GM12878 (cell line): ENCODE data around the gene COX6A1. TPM values are rescaled to one million over a fixed set of nuclear protein-coding genes. Genes with fewer than 3 reads are reported as not detected.

ENCODE experiments used
- ATAC-seq: fragments of 200-7000 bp; cut with Tn5 transposase; 3 replicates; pipeline ENCODE4 v1.9.1; 2020; ENCODE audit warnings: mild to moderate bottlenecking, moderate library complexity
- BruUV-seq: library from RNA; stranded (reverse); fragments of 400-500 nt; replicated peaks from 2 replicates; lab custom pipeline; 2021; lab: Mats Ljungman, UMichigan
- CTCF ChIA-PET: fragments of 300-600 bp; sonication (Branson Sonifier 250); formaldehyde crosslinking; extraction: SDS; loops from one replicate; lab custom pipeline; 2021; ENCODE audit warnings: inconsistent platforms; lab: Yijun Ruan, JAX
- POLR2A ChIA-PET: fragments of 350-600 bp; formaldehyde crosslinking; extraction: SDS; loops from one replicate; lab custom pipeline; 2021; ENCODE audit warnings: inconsistent platforms; lab: Charles Lee
- RAD21 ChIA-PET: fragments of 300-600 bp; sonication (Branson Sonifier 250); formaldehyde crosslinking; loops from one replicate; lab custom pipeline; 2023; ENCODE audit warnings: antibody characterized with exemption; ENCODE audit not compliant: unreplicated experiment; lab: Charles Lee
- SMC1A ChIA-PET: fragments of 300-600 bp; sonication (Branson Sonifier 250); formaldehyde crosslinking; loops from one replicate; lab custom pipeline; 2023; ENCODE audit not compliant: unreplicated experiment, uncharacterized antibody; lab: Charles Lee
- DNase-seq: peaks from one replicate; pipeline ENCODE4 v3.0.0-alpha.2; 2011; ENCODE audit warnings: low read depth, low spot score
- FAIRE-seq: peaks from 3 replicates; lab custom pipeline; 2011; peaks lifted over from hg19 to GRCh38; lab: Jason Lieb, UNC
- H2AFZ ChIP-seq: 2 replicates; pipeline ENCODE4 v1.6.0; 2011; ENCODE audit warnings: low read depth, low read length, control low read depth; ENCODE audit not compliant: control insufficient read depth
- H3K27ac ChIP-seq: 2 replicates; pipeline ENCODE4 v1.5.1; 2011; ENCODE audit warnings: control low read depth; ENCODE audit not compliant: control insufficient read depth, insufficient read depth
- H3K27me3 ChIP-seq, 2 experiments: replicated peaks in 1 of 2; 2 replicates each; pipeline versions ENCODE4 v1.6.0 to v1.6.1; 2011; ENCODE audit warnings: low read length in 1 of 2; ENCODE audit not compliant: control insufficient read depth in 2 of 2, insufficient read depth in 2 of 2
- H3K36me3 ChIP-seq, 2 experiments: 2 replicates each; pipeline ENCODE4 v1.5.1; 2011; ENCODE audit warnings: low read length in 1 of 2; ENCODE audit not compliant: control insufficient read depth in 2 of 2, insufficient read depth in 2 of 2
- H3K4me1 ChIP-seq: 2 replicates; pipeline ENCODE4 v1.6.1; 2011; ENCODE audit warnings: mild to moderate bottlenecking, low read length, moderate library complexity, mixed read lengths; ENCODE audit not compliant: control insufficient read depth, insufficient read depth
- H3K4me2 ChIP-seq: 2 replicates; pipeline ENCODE4 v1.6.0; 2011; ENCODE audit warnings: control low read depth; ENCODE audit not compliant: control insufficient read depth, insufficient read depth
- H3K4me3 ChIP-seq: fragments of 200-600 bp; sonication (generic); 2 replicates; pipeline ENCODE4 v1.5.1; 2016
- H3K79me2 ChIP-seq: 2 replicates; pipeline ENCODE4 v1.6.0; 2011; ENCODE audit warnings: low read length; ENCODE audit not compliant: control insufficient read depth, insufficient read depth
- H3K9ac ChIP-seq: 2 replicates; pipeline ENCODE4 v1.8.0; 2011; ENCODE audit warnings: low read length, control low read depth, mixed read lengths; ENCODE audit not compliant: control insufficient read depth, insufficient read depth
- H3K9me3 ChIP-seq: replicated peaks from 3 replicates; pipeline ENCODE4 v1.5.1; 2011; ENCODE audit warnings: mild to moderate bottlenecking, low read length; ENCODE audit not compliant: control insufficient read depth, insufficient read depth
- H4K20me1 ChIP-seq: 2 replicates; pipeline ENCODE4 v1.6.0; 2011; ENCODE audit not compliant: control insufficient read depth, insufficient read depth
- BMI1 ChIP-seq: fragments of 450-650 bp; IDR thresholded peaks from 2 replicates; pipeline ENCODE4 v1.6.1; 2016; ENCODE audit warnings: mild to moderate bottlenecking, moderate library complexity, borderline replicate concordance
- ETV6 ChIP-seq, 2 experiments: fragments of 450-650 bp in 1 of 2; IDR thresholded peaks in 1 of 2; conservative IDR thresholded peaks in 1 of 2; 2 replicates each; pipeline ENCODE4 v1.6.1; 2014; ENCODE audit warnings: antibody characterized with exemption in 1 of 2, borderline replicate concordance in 1 of 2, low read depth in 1 of 2, mild to moderate bottlenecking in 1 of 2, moderate library complexity in 1 of 2
- PAX8 ChIP-seq: fragments of 450-650 bp; IDR thresholded peaks from 2 replicates; pipeline ENCODE4 v1.6.1; 2017; ENCODE audit warnings: mild to moderate bottlenecking, moderate library complexity
- POLR2AphosphoS5 ChIP-seq: IDR thresholded peaks from 2 replicates; pipeline ENCODE4 v1.6.1; 2011; ENCODE audit warnings: mild to moderate bottlenecking, low read length, inconsistent platforms
- SMAD1 ChIP-seq: fragments of 450-650 bp; IDR thresholded peaks from 2 replicates; pipeline ENCODE4 v1.6.1; 2018; ENCODE audit warnings: mild to moderate bottlenecking, low read depth; ENCODE audit not compliant: partially characterized antibody
- SRF ChIP-seq, 2 experiments: IDR thresholded peaks; 2 replicates each; pipeline ENCODE4 v1.6.1; 2011; ENCODE audit warnings: low read depth in 2 of 2, low read length in 2 of 2, mild to moderate bottlenecking in 1 of 2, moderate library complexity in 1 of 2
- WGBS: methylation state at CpG from one replicate; pipeline ENCODE4 v1.1.6; 2016; ENCODE audit warnings: low lambda C conversion rate; ENCODE audit not compliant: insufficient replicate concordance, insufficient coverage; ENCODE audit errors: missing lambda C conversion rate; 5-methylcytosine and 5-hydroxymethylcytosine counted together
- in situ Hi-C: fragments of 300-500 bp; cut with MboI; formaldehyde crosslinking; loops from 9 replicates; pipeline ENCODE4 v1.14.3; 2018; ENCODE audit warnings: mixed read lengths
- intact Hi-C: fragments of 100-400 bp; cut with micrococcal nuclease; formaldehyde crosslinking; loops from one replicate; pipeline ENCODE4 v1.14.2; 2022; ENCODE audit not compliant: unreplicated experiment
- polyA plus RNA-seq, 11 experiments: library from polyadenylated mRNA; depleted of rRNA in 4 of 11; unstranded in 6 of 11; stranded (reverse) in 5 of 11; fragments of >200 nt; fragmentation: Nextera tagmentation in 4 of 11; fragmentation: Illumina TruSeq in 1 of 11; extraction: Ambion mirVana in 4 of 11; extraction: Trizol in 1 of 11; gene quantifications; 1 replicate in 1 of 11; 2 replicates in 10 of 11; pipeline versions ENCODE4 v1.2.1 to v1.2.3, GENCODE V29; 2011 to 2016; ENCODE audit warnings: inconsistent platforms in 2 of 11, missing spikeins in 2 of 11, low read depth in 1 of 11
- total RNA-seq, 4 experiments: library from RNA; depleted of rRNA in 3 of 4; stranded (reverse); fragments of >200 nt in 3 of 4; fragmentation: Illumina TruSeq in 1 of 4; extraction: Trizol in 1 of 4; gene quantifications; 2 replicates each; pipeline versions ENCODE4 v1.2.1 to v1.2.3, GENCODE V29; 2013 to 2021
- TF ChIP-seq, protein P1 (sequence below): IDR thresholded peaks from 2 replicates; pipeline ENCODE4 v1.6.1; 2011; ENCODE audit warnings: low read depth, low read length, improper control_type of control experiment, borderline replicate concordance

Gene COX6A1
- total and polyA plus RNA-seq, 10 of the 15 experiments (the other 5 are each of a cell fraction or from before 2014, with no cell fraction given) = 408 to 2,723 (median 1,019) TPM

DNA sequence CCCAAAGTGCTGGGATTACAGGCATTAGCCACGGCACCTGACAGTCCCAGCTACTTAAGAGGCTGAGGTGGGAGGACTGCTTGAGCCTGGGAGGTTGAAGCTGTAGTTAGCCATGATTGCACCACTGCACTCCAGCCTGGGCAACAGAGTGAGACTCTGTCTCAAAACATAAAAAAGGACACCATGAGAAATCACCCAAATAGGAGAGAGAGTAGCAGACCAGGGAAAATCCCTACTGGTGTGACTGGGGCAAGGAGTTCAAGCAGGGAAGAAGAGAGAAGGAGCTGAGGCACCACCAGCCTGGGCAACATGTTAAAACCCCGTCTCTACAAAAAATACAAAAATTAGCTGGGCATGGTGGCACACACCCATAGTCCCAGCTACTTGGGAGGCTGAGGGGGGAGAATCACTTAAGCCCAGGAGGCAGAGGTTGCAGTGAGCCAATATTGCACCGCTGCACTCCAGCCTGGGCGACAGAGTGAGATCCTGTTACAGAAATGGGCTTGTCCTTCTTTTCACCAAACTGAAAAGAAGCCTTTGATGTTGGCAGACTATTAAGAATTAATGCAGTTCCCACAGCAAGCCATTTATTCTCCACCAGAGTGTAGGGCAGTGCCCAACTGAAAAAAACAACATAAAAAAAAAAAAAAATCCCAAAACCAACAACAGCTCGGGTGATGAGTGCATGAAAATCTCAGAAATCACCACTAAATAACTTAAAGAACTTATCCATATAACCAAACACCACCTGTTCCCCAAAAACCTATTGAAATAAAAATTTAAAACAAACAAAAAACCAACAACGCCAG is 36.1 kb downstream of the COX6A1 start:
- Histone ChIP-seq H4K20me1 (no peaks in the 10 kb centered on the region), H3K4me3 (no peak overlapping the region), H3K36me3 (no peaks in the 10 kb centered on the region), H3K9ac (no peak overlapping the region), H3K27ac (no peak overlapping the region), H3K79me2 (peaks cover 13% of the 10 kb centered on the region), H3K4me1 (peaks cover 4% of the 10 kb centered on the region; the same call in 1 of the 2 replicates), H3K27me3 (no peaks in the 10 kb centered on the region), H2AFZ (no peak overlapping the region), H3K9me3 (no peaks in the 10 kb centered on the region), H3K4me2 (0 out of 2 replicates have a peak overlapping the region, but pooled peaks have one; percentile 17)
- ChIA-PET CTCF (interaction anchor here (0.6 to 2.7 kb wide), 7 partner anchors 12 to 157 kb away, joined by 3 to 9 read pairs (median 5); partner anchors contain the start of gene DYNLL1), POLR2A (interaction anchor here (0.6 to 2.0 kb wide), 5 partner anchors 11 to 64 kb away, joined by 4 to 7 read pairs (median 4); no protein-coding TSS in a partner anchor), RAD21 (interaction anchor here (0.7 to 0.8 kb wide), 2 partner anchors 23 to 76 kb away, joined by 3 to 6 read pairs; no protein-coding TSS in a partner anchor), SMC1A (interaction anchor here (1.1 to 1.3 kb wide), 2 partner anchors 10 to 23 kb away, joined by 3 read pairs; no protein-coding TSS in a partner anchor)
- BruUV-seq = no TSS peak
- intact Hi-C loops (no loop called here), in situ Hi-C loops (no loop called here)
- 74% methylated on average over 6 of the region's 6 CpGs for WGBS
- no peak for DNase-seq
- ATAC-seq = no peak
- FAIRE-seq = no peak
- TF ChIP-seq SMAD1 (no peak), PAX8 (no peak), BMI1 (no peak), SRF (IDR thresholded peaks at IDR 0.05; ENCODE audit: low read depth in 2 of 2, low read length in 2 of 2) (no peak), ETV6 (conservative IDR thresholded peaks at IDR 0.05 in 1 of 2, IDR thresholded peaks at IDR 0.05 in 1 of 2; ENCODE audit: borderline replicate concordance in 1 of 2, low read depth in 1 of 2) (no peak), POLR2AphosphoS5 (no peak)
- TF ChIP-seq, protein P1, sequence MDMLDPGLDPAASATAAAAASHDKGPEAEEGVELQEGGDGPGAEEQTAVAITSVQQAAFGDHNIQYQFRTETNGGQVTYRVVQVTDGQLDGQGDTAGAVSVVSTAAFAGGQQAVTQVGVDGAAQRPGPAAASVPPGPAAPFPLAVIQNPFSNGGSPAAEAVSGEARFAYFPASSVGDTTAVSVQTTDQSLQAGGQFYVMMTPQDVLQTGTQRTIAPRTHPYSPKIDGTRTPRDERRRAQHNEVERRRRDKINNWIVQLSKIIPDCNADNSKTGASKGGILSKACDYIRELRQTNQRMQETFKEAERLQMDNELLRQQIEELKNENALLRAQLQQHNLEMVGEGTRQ = no peak
